Spleen (tissue), 13 donors: ENCODE data around the gene TBC1D22A. TPM values are rescaled to one million over a fixed set of nuclear protein-coding genes. Genes with fewer than 3 reads are reported as not detected.

Experiments
- DNase-seq: peaks from one replicate; pipeline ENCODE4 v3.0.0-alpha.2; 2020
- H3K27ac ChIP-seq, 8 donors: fragments of 200-600 bp; sonication (generic) in 7 of 8; 1 replicate in 4 of 8; 2 replicates in 4 of 8; pipeline versions ENCODE4 v1.5.0 to v1.8.0; 2016 to 2021; ENCODE audit warnings: inconsistent platforms in 4 of 8, mild to moderate bottlenecking in 4 of 8, moderate library complexity in 1 of 8
- H3K27me3 ChIP-seq, 7 donors: fragments of 200-600 bp; sonication (generic) in 6 of 7; replicated peaks in 1 of 7; 1 replicate in 4 of 7; 2 replicates in 3 of 7; pipeline versions ENCODE4 v1.5.0 to v1.8.0; 2016 to 2021; ENCODE audit warnings: inconsistent platforms in 3 of 7, mild to moderate bottlenecking in 1 of 7
- H3K36me3 ChIP-seq, 6 donors: fragments of 200-600 bp; sonication (generic) in 5 of 6; 1 replicate in 4 of 6; 2 replicates in 2 of 6; pipeline versions ENCODE4 v1.5.0 to v1.8.0; 2016 to 2021; ENCODE audit warnings: inconsistent platforms in 2 of 6
- H3K4me1 ChIP-seq, 6 donors: fragments of 200-600 bp; sonication (generic) in 5 of 6; 1 replicate in 3 of 6; 2 replicates in 3 of 6; pipeline versions ENCODE4 v1.5.0 to v1.8.0; 2016 to 2021; ENCODE audit warnings: inconsistent platforms in 3 of 6
- H3K4me3 ChIP-seq, 8 donors: fragments of 200-600 bp; sonication (generic) in 7 of 8; 1 replicate in 4 of 8; 2 replicates in 4 of 8; pipeline versions ENCODE4 v1.5.0 to v1.8.0; 2016 to 2021; ENCODE audit warnings: inconsistent platforms in 4 of 8, mild to moderate bottlenecking in 4 of 8, moderate library complexity in 2 of 8
- H3K9me3 ChIP-seq, 8 donors: fragments of 200-600 bp; sonication (generic) in 7 of 8; 1 replicate in 4 of 8; 2 replicates in 4 of 8; pipeline versions ENCODE4 v1.5.0 to v1.8.0; 2016 to 2021; ENCODE audit warnings: inconsistent platforms in 4 of 8
- POLR2A ChIP-seq, 3 donors: fragments of 450-650 bp; IDR thresholded peaks; one replicate each; pipeline ENCODE4 v1.5.1; 2017; ENCODE audit warnings: antibody characterized with exemption in 3 of 3, mild to moderate bottlenecking in 1 of 3
- POLR2AphosphoS5 ChIP-seq, 3 donors: sonication (generic); formaldehyde crosslinking; IDR thresholded peaks; one replicate each; pipeline ENCODE4 v1.5.1; 2017; ENCODE audit warnings: antibody characterized with exemption in 3 of 3
- WGBS, 5 donors: extraction: QIAGEN DNeasy Blood & Tissue Kit in 3 of 5; methylation state at CpG; one replicate each; pipeline versions ENCODE4 v1.1.5 to v1.1.7; 2013 to 2018; 5-methylcytosine and 5-hydroxymethylcytosine counted together
- intact Hi-C: fragments of 100-400 bp; cut with DNase I; formaldehyde crosslinking; loops from one replicate; pipeline ENCODE4 v1.15.0; 2023; ENCODE audit warnings: low total_unique reads
- long read RNA-seq, 2 donors: transcript quantifications; one replicate each; lab custom pipeline, GENCODE V29; 2026
- polyA plus RNA-seq, 3 donors: library from polyadenylated mRNA; stranded (reverse); fragments of 200-250 nt; gene quantifications; one replicate each; pipeline ENCODE4 v1.2.1, GENCODE V29; 2013
- total RNA-seq, 7 donors: library from RNA; depleted of rRNA in 3 of 7; stranded (reverse); fragments of >200 nt in 3 of 7; fragmentation: NEBNext Ultra II Directional in 4 of 7; extraction: Animal tissue kit (Norgen Biotek cat#: 25700) in 4 of 7; gene quantifications; one replicate each; pipeline versions ENCODE4 v1.1.0 to v1.2.1, GENCODE V29; 2016 to 2021
- TF ChIP-seq, protein P1 (sequence below), 11 experiments: fragments of 200-600 bp in 7 of 11; fragments of 450-650 bp in 4 of 11; sonication (generic) in 4 of 11; IDR thresholded peaks in 8 of 11; conservative IDR thresholded peaks in 3 of 11; 1 replicate in 7 of 11; 2 replicates in 4 of 11; pipeline versions ENCODE4 v1.4.0 to v1.8.0; 2016 to 2021; ENCODE audit warnings: antibody characterized with exemption in 11 of 11, inconsistent platforms in 4 of 11, mild to moderate bottlenecking in 1 of 11
- donor health status: healthy with polysubstance abuse.
- donor health status: DM: no; HTN: no; CAD: no; lungs with moderate emphysema.
- donor health status: DM: no; HTN: no; CAD: no.
- donor health status: Bipolar disorder and iron deficiency.
- donor health status: healthy.
- donor health status: DM: no; HTN: no; CAD: no.
- donor health status: DM: yes; HTN: yes; CAD: no.

The TBC1D22A gene, protein sequence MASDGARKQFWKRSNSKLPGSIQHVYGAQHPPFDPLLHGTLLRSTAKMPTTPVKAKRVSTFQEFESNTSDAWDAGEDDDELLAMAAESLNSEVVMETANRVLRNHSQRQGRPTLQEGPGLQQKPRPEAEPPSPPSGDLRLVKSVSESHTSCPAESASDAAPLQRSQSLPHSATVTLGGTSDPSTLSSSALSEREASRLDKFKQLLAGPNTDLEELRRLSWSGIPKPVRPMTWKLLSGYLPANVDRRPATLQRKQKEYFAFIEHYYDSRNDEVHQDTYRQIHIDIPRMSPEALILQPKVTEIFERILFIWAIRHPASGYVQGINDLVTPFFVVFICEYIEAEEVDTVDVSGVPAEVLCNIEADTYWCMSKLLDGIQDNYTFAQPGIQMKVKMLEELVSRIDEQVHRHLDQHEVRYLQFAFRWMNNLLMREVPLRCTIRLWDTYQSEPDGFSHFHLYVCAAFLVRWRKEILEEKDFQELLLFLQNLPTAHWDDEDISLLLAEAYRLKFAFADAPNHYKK
- total RNA-seq, result 10 to 100 TPM; 40.1 to 66.9 (median 54.8) TPM
- polyA plus RNA-seq, result 10 to 100 TPM; 17.2 to 34.0 (median 25.9) TPM
- long read RNA-seq, donor 1, partial matches to known transcripts, result 0 of 3 reads
- long read RNA-seq, donor 1, other reads (novel, unspliced or antisense), result 0 of 3 reads
- long read RNA-seq, donor 2, partial matches to known transcripts, result 0 of 4 reads
- long read RNA-seq, donor 2, other reads (novel, unspliced or antisense), result 0 of 4 reads

DNA sequence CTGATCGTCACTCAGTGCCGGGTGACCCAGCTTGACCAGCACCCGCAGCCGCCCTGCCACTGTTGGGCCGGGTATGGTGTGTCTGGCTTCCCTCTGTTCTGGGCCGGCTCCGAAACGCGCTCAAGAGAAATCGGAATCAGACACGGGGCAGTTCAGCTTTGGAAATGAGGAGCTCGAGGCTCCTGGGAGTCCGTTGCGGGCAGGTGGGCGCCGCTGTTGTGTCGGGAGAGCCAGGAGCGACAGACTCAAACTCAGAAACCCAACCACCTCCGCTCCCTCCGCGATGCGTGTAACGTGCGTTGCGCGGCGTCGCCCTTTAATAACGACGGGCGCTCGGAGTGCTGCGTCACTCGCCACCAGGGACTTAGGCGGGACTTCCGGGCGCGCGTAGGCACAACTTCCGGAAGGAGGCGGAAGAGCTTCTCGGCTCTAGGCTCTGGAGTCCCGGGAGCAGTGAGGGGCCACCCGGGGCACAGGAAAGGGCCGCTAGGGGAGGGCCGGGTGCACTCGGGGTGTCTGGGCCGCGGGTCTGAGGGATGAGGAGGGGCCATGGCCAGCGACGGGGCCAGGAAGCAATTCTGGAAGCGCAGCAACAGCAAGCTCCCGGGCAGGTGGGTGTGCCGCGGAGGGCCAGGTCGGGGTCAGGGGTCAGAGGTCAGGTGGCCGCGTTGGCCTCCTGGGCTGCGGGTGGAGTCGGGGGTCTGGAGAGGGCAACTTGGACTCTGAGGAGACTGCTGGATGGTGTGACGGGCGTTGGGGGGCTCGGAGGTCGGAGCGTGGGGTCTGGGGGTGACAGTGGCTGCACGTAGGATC is at the start of gene TBC1D22A:
Gene TBC1D22A (plus strand): TSS at position 413 of the 813 bp plus-strand sequence. CDS start 137 bp downstream, at position 550.
- Histone ChIP-seq H3K9me3 (no peaks in the 10 kb centered on the region), H3K27ac (peak within 1 kb of the TSS; percentile 90 to 98 (median 97)), H3K4me3 (peak within 1 kb of the TSS; percentile 79 to 98 (median 94)), H3K4me1 (peaks cover 29 to 85% (median 67%) of the 10 kb centered on the region in 6 donors), H3K36me3 (peaks cover 0 to 28% (median 0%) of the 10 kb centered on the region in 6 donors), H3K27me3 (no peaks in the 10 kb centered on the region)
- DNase-seq, result peak; percentile 98
- 0 to 1% (median 1%) methylated on average over 53 to 66 of the region's 66 CpGs for WGBS, 5 donors
- TF ChIP-seq POLR2AphosphoS5 (IDR thresholded peaks at IDR 0.05) (peak; percentile 100), POLR2A (IDR thresholded peaks at IDR 0.05) (peak; percentile 88 to 91 (median 91))
- TF ChIP-seq, protein P1, sequence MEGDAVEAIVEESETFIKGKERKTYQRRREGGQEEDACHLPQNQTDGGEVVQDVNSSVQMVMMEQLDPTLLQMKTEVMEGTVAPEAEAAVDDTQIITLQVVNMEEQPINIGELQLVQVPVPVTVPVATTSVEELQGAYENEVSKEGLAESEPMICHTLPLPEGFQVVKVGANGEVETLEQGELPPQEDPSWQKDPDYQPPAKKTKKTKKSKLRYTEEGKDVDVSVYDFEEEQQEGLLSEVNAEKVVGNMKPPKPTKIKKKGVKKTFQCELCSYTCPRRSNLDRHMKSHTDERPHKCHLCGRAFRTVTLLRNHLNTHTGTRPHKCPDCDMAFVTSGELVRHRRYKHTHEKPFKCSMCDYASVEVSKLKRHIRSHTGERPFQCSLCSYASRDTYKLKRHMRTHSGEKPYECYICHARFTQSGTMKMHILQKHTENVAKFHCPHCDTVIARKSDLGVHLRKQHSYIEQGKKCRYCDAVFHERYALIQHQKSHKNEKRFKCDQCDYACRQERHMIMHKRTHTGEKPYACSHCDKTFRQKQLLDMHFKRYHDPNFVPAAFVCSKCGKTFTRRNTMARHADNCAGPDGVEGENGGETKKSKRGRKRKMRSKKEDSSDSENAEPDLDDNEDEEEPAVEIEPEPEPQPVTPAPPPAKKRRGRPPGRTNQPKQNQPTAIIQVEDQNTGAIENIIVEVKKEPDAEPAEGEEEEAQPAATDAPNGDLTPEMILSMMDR (IDR thresholded peaks at IDR 0.05 in 8 of 11, conservative IDR thresholded peaks at IDR 0.05 in 3 of 11), result peak in 6 of 11 experiments; percentile 17 to 47 (median 30)
- intact Hi-C loops, result no loop called here

DNA sequence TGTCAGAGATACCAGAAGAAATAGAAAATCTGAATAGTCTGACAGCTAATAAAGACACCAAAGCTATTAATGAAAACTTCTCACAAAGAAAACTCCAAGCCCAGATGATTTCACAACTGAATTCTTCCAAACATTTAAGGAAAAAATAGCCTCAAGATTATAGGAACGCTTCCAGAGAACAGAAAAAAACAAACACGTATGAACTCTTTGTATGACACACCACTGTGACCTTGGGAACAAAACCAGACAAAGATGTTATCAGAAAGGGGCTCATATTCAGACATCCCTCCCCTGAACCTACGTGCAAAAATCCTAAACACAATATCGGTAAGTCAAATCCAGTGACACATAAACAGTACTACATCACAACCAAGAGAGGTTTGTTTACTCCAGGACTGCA is 47.9 kb upstream of the TBC1D22A start:
- DNase-seq, result no peak
- Histone ChIP-seq H3K9me3 (no peaks in the 10 kb centered on the region), H3K4me3 (no peak overlapping the region), H3K4me1 (peaks cover 0 to 16% (median 6%) of the 10 kb centered on the region in 6 donors), H3K36me3 (peaks cover under 1 to 95% (median 67%) of the 10 kb centered on the region in 6 donors), H3K27me3 (no peaks in the 10 kb centered on the region), H3K27ac (no peak overlapping the region)
- WGBS, 5 donors, result 65 to 84% (median 70%) methylated on average over 4 of the region's 4 CpGs
- intact Hi-C loops, result no loop called here
- TF ChIP-seq POLR2A (IDR thresholded peaks at IDR 0.05), result no peak
- TF ChIP-seq, protein P1 (IDR thresholded peaks at IDR 0.05 in 8 of 11, conservative IDR thresholded peaks at IDR 0.05 in 3 of 11), result no peak
- TF ChIP-seq POLR2AphosphoS5 (IDR thresholded peaks at IDR 0.05), result no peak

DNA sequence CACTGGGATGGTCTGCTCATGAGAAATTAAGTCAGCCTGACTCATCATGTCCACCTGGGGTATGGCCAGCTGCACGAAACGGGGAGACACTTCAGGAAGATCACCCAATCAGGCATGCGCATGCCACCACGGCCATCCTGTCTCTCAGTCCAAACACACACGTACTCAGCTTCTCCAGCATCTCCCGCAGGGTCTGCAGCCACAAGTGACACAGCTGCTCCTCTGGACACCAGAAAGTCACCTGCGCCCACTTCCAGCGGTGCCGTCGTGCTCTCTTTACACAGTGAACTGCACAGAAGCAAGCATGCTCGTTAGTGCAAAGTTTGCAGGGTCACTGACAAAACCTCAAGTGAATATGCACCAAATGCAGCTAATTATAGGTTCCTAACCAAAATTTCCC is 42.5 kb upstream of the TBC1D22A start:
- DNase-seq, result no peak
- H3K27ac ChIP-seq, result no peak overlapping the region
- peaks cover 0 to 14% (median under 1%) of the 10 kb centered on the region in 6 donors for H3K4me1 ChIP-seq
- intact Hi-C loops, result no loop called here
- WGBS, 5 donors, result 85 to 98% (median 94%) methylated on average over 11 of the region's 11 CpGs
- peaks cover 3 to 95% (median 51%) of the 10 kb centered on the region in 6 donors for H3K36me3 ChIP-seq
- no peak overlapping the region for H3K4me3 ChIP-seq
- H3K27me3 ChIP-seq, result no peaks in the 10 kb centered on the region
- TF ChIP-seq, protein P1 (IDR thresholded peaks at IDR 0.05 in 8 of 11, conservative IDR thresholded peaks at IDR 0.05 in 3 of 11), result no peak
- TF ChIP-seq POLR2A (IDR thresholded peaks at IDR 0.05) (no peak), POLR2AphosphoS5 (IDR thresholded peaks at IDR 0.05) (no peak)
- H3K9me3 ChIP-seq, result no peaks in the 10 kb centered on the region
